Mesangial cell (primary cell): ENCODE data around the gene PCDHGB3. TPM values are rescaled to one million over a fixed set of nuclear protein-coding genes. Genes with fewer than 3 reads are reported as not detected.

Experiments
- total RNA-seq: library from RNA; depleted of rRNA; stranded (reverse); fragments of >200 nt; gene quantifications from 2 replicates; pipeline ENCODE4 v1.2.3, GENCODE V29; 2015

Gene PCDHGB3
- total RNA-seq, 1 donor from 2014 or later, result 3.8 TPM

DNA sequence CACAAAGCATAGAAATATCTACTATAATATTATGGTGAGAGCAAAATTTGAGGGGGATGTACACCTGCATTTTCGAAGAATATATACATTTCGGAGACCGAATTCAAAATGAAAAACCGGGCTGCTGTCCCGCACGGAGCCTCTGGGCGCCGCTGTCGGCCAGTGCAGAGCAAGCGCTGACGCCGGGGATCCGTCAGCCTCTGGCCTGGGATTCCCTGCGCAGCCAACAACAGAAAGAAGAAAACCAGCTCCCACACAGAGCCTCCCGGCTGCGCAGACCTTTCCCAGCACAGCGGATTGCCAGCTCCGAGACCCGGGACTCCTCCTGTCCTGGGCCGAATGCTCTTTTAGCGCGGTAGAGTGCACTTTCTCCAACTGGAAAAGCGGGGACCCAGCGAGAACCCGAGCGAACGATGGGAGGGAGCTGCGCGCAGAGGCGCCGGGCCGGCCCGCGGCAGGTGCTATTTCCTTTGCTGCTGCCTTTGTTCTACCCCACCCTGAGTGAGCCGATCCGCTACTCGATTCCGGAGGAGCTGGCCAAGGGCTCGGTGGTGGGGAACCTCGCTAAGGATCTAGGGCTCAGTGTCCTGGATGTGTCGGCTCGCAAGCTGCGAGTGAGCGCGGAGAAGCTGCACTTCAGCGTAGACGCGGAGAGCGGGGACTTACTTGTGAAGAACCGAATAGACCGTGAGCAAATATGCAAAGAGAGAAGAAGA, 37.9 kb downstream of the PCDHGB3 start, which contains the start of gene PCDHGB6:
TSS of gene PCDHGB6 (plus strand) at position 232 of the 716 bp plus-strand sequence. CDS start at position 414, 182 bp downstream.

DNA sequence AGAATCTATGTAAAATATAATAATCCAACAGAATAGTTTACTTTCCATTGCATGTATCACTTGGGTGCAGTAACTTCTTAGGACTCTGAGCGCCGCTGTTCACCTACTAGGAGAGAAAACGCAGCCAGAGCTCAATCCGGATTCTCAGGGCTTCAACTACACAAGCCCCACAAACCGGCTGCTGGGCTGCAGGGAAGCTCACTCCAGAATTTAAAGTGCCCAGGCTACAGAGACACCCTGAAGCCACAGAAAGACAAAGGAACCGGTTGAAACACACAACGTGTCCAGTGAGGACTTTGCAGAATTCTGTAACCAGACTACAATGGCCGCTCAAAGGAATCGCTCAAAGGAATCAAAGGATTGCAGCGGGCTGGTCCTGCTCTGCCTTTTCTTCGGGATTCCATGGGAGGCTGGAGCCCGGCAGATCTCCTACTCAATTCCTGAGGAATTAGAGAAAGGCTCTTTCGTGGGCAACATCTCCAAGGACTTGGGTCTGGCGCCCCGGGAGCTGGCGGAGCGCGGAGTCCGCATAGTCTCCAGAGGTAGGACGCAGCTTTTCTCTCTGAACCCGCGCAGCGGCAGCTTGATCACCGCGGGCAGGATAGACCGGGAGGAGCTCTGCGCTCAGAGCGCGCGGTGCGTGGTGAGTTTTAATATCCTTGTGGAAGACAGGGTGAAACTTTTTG, 43.0 kb downstream of the PCDHGB3 start, which contains the start of gene PCDHGA10:
TSS of gene PCDHGA10 (plus strand) at position 134 of the 686 bp plus-strand sequence. CDS start at position 323, 189 bp downstream.

DNA sequence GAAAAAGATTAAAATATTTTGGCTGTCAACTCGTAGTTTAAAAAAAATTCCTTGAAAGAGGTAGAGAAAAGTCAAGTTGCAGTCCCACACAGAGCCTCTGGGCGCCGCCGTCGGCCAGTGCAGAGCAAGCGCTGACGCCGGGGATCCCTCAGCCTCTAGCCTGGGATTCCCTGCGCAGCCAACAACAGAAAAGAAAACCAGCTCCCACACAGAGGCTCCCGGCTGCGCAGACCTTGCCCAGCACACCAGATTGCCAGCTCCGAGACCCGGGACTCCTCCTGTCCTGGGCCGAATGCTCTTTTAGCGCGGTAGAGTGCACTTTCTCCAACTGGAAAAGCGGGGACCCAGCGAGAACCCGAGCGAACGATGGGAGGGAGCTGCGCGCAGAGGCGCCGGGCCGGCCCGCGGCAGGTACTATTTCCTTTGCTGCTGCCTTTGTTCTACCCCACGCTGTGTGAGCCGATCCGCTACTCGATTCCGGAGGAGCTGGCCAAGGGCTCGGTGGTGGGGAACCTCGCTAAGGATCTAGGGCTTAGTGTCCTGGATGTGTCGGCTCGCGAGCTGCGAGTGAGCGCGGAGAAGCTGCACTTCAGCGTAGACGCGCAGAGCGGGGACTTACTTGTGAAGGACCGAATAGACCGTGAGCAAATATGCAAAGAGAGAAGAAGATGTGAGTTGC, 47.6 kb downstream of the PCDHGB3 start, which contains the start of gene PCDHGB7:
TSS of gene PCDHGB7 (plus strand) at position 184 of the 679 bp plus-strand sequence. CDS start at position 367, 183 bp downstream.

DNA sequence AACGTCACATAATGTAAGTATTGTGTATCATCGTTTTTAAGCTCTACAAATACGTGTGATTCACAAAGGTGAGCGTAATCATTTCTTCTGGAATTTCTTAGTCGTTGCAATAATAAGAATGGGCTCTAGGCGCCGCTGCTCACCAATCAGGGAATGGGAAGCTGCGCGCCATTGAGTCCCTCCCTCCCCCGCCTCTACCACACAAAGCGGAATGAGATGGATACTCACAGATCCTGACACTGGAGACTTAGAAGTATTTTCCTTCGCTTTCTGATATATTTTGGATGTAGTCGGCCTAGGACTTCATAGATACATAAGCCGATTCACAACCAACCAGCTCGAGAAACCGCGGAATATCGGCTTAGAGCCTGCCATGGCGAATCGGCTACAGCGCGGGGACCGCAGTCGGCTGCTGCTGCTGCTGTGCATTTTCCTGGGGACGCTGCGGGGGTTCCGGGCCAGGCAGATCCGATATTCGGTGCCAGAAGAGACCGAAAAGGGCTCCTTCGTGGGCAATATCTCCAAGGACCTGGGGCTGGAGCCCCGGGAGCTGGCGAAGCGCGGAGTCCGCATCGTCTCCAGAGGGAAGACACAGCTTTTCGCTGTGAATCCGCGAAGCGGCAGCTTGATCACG, 50.9 kb downstream of the PCDHGB3 start, which contains the start of gene PCDHGA11:
TSS of gene PCDHGA11 (plus strand) at position 197 of the 634 bp plus-strand sequence. CDS start at position 374, 177 bp downstream.

Other genes starting within 250 kb of the PCDHGB3 start
- gene PCDHB4, start 248.4 kb upstream of the PCDHGB3 start, total RNA-seq, result 0.13 and 0.49 TPM in 2 replicates
- gene PCDHB5, start 235.0 kb upstream of the PCDHGB3 start, total RNA-seq, result 0.33 and 1.5 TPM in 2 replicates
- under 0.01 TPM in 1 of 2 replicates, not detected in the other for gene PCDHB6, start 220.2 kb upstream of the PCDHGB3 start, total RNA-seq
- gene PCDHB7, start 197.6 kb upstream of the PCDHGB3 start, total RNA-seq, result 0.16 and 0.63 TPM in 2 replicates
- 0.25 TPM in 1 of 2 replicates, not detected in the other for gene PCDHB8, start 192.5 kb upstream of the PCDHGB3 start, total RNA-seq
- gene PCDHB16, start 187.9 kb upstream of the PCDHGB3 start, total RNA-seq, result 0.16 and 0.63 TPM in 2 replicates
- gene PCDHB9, start 183.1 kb upstream of the PCDHGB3 start, total RNA-seq, result 0.25 TPM in 1 of 2 replicates, not detected in the other
- 0.16 and 0.89 TPM in 2 replicates for gene PCDHB10, start 177.9 kb upstream of the PCDHGB3 start, total RNA-seq
- gene PCDHB11, start 170.6 kb upstream of the PCDHGB3 start, total RNA-seq, result 0.16 and 0.63 TPM in 2 replicates
- gene PCDHB12, start 161.5 kb upstream of the PCDHGB3 start, total RNA-seq, result under 0.01 and 0.25 TPM in 2 replicates
- gene PCDHB13, start 156.3 kb upstream of the PCDHGB3 start, total RNA-seq, result 0.16 and 1.1 TPM in 2 replicates
- 0.16 and 0.63 TPM in 2 replicates for gene PCDHB14, start 146.9 kb upstream of the PCDHGB3 start, total RNA-seq
- 0.16 and 1.0 TPM in 2 replicates for gene PCDHB15, start 124.8 kb upstream of the PCDHGB3 start, total RNA-seq
- gene SLC25A2, start 66.2 kb upstream of the PCDHGB3 start, total RNA-seq, result 0.63 TPM in 1 of 2 replicates, not detected in the other
- 24.3 and 29.2 TPM in 2 replicates for gene TAF7, start 49.5 kb upstream of the PCDHGB3 start, total RNA-seq
- 0.33 and 0.51 TPM in 2 replicates for gene PCDHGA1, start 39.7 kb upstream of the PCDHGB3 start, total RNA-seq
- 1.1 and 4.1 TPM in 2 replicates for gene PCDHGA2, start 31.5 kb upstream of the PCDHGB3 start, total RNA-seq
- gene PCDHGA3, start 26.4 kb upstream of the PCDHGB3 start, total RNA-seq, result 0.65 and 2.5 TPM in 2 replicates
- gene PCDHGB1, start 20.1 kb upstream of the PCDHGB3 start, total RNA-seq, result 0.49 and 2.9 TPM in 2 replicates
- 0.33 and 2.2 TPM in 2 replicates for gene PCDHGA4, start 15.2 kb upstream of the PCDHGB3 start, total RNA-seq
- 0.65 and 2.5 TPM in 2 replicates for gene PCDHGB2, start 10.2 kb upstream of the PCDHGB3 start, total RNA-seq
- gene PCDHGA5, start 6.1 kb upstream of the PCDHGB3 start, total RNA-seq, result 0.33 and 1.5 TPM in 2 replicates
- 1.6 and 5.6 TPM in 2 replicates for gene PCDHGA6, start 3.6 kb downstream of the PCDHGB3 start, total RNA-seq
- 0.49 and 4.1 TPM in 2 replicates for gene PCDHGA7, start 12.5 kb downstream of the PCDHGB3 start, total RNA-seq
- gene PCDHGB4, start 17.5 kb downstream of the PCDHGB3 start, total RNA-seq, result 4.2 and 7.1 TPM in 2 replicates
- under 0.01 and 0.89 TPM in 2 replicates for gene PCDHGA8, start 22.4 kb downstream of the PCDHGB3 start, total RNA-seq
- gene PCDHGB5, start 27.7 kb downstream of the PCDHGB3 start, total RNA-seq, result 10.6 and 15.8 TPM in 2 replicates
- gene PCDHGA9, start 32.5 kb downstream of the PCDHGB3 start, total RNA-seq, result 0.98 and 6.1 TPM in 2 replicates
- gene PCDHGB6, start 37.8 kb downstream of the PCDHGB3 start, total RNA-seq, result 2.0 and 6.3 TPM in 2 replicates
- 2.8 and 10.5 TPM in 2 replicates for gene PCDHGA10, start 42.7 kb downstream of the PCDHGB3 start, total RNA-seq
- gene PCDHGB7, start 47.4 kb downstream of the PCDHGB3 start, total RNA-seq, result 5.1 and 18.1 TPM in 2 replicates
- 5.4 and 10.4 TPM in 2 replicates for gene PCDHGA11, start 50.8 kb downstream of the PCDHGB3 start, total RNA-seq
- gene PCDHGA12, start 60.3 kb downstream of the PCDHGB3 start, total RNA-seq, result 3.4 and 13.8 TPM in 2 replicates
- gene PCDHGC3, start 105.7 kb downstream of the PCDHGB3 start, total RNA-seq, result 36.5 and 60.1 TPM in 2 replicates
- gene PCDHGC4, start 114.8 kb downstream of the PCDHGB3 start, total RNA-seq, result 0.38 and 0.81 TPM in 2 replicates
- 0.33 and 1.4 TPM in 2 replicates for gene PCDHGC5, start 118.8 kb downstream of the PCDHGB3 start, total RNA-seq
- gene DIAPH1, start 248.8 kb downstream of the PCDHGB3 start, total RNA-seq, result 58.8 and 101 TPM in 2 replicates